K562 (cell line): Measurements from ENCODE around the gene ADSS1. TPM values are rescaled to one million over a fixed set of nuclear protein-coding genes. Genes with fewer than 3 reads are reported as not detected.

Source experiments
- ATAC-seq: fragments of 200-7000 bp; cut with Tn5 transposase; 3 replicates; pipeline ENCODE4 v1.9.1; 2020; ENCODE audit warnings: moderate library complexity
- BruUV-seq: library from RNA; stranded (reverse); fragments of 400-500 nt; replicated peaks from 2 replicates; lab custom pipeline; 2021; lab: Mats Ljungman, UMichigan
- CTCF ChIA-PET: fragments of 300-600 bp; formaldehyde crosslinking; extraction: SDS; loops from one replicate; lab custom pipeline; 2021; ENCODE audit warnings: low intra/inter-chr PET ratio; lab: Yijun Ruan, JAX
- POLR2A ChIA-PET: fragments of 300-600, 350-650 bp; sonication (Branson Sonifier 250); formaldehyde crosslinking; extraction: SDS; loops from one replicate; lab custom pipeline; 2021; ENCODE audit warnings: antibody characterized with exemption, inconsistent platforms; lab: Yijun Ruan, JAX
- DNase-seq, 4 experiments: peaks; one replicate each; pipeline versions ENCODE4 v3.0.0 to v3.0.0-alpha.2; 2011 to 2018; ENCODE audit warnings: low spot score in 3 of 4, mixed read lengths in 3 of 4; ENCODE audit errors: extremely low read depth in 1 of 4
- FAIRE-seq: peaks from 2 replicates; lab custom pipeline; 2011; peaks lifted over from hg19 to GRCh38; lab: Jason Lieb, UNC
- H2AFZ ChIP-seq: 2 replicates; pipeline ENCODE4 v1.6.0; 2011; ENCODE audit warnings: low read depth, low read length, control low read depth, inconsistent platforms
- H3K27ac ChIP-seq: fragments of 200-600 bp; 3 replicates; pipeline ENCODE4 v1.8.0; 2011; ENCODE audit warnings: low read depth, mild to moderate bottlenecking, control low read depth, inconsistent platforms, low read length, moderate library complexity, mixed read lengths; ENCODE audit errors: extremely low read depth
- H3K27me3 ChIP-seq, 2 experiments: fragments of 300-600 bp in 1 of 2; 2 replicates in 1 of 2; 3 replicates in 1 of 2; pipeline versions ENCODE4 v1.6.0 to v1.8.0; 2011; ENCODE audit warnings: inconsistent platforms in 2 of 2, low read length in 2 of 2, mild to moderate bottlenecking in 1 of 2, mixed read lengths in 1 of 2, moderate library complexity in 1 of 2; ENCODE audit not compliant: control insufficient read depth in 2 of 2, insufficient read depth in 2 of 2
- H3K36me3 ChIP-seq: fragments of 300-600 bp; 3 replicates; pipeline ENCODE4 v1.8.0; 2011; ENCODE audit warnings: mild to moderate bottlenecking, low read length, inconsistent platforms; ENCODE audit not compliant: control insufficient read depth, insufficient read depth
- H3K4me1 ChIP-seq, 2 experiments: fragments of 200-600 bp in 1 of 2; replicated peaks in 1 of 2; 2 replicates in 1 of 2; 3 replicates in 1 of 2; pipeline versions ENCODE4 v1.5.1 to v1.8.0; 2011; ENCODE audit warnings: inconsistent platforms in 2 of 2, low read length in 2 of 2, mild to moderate bottlenecking in 1 of 2, mixed read lengths in 1 of 2, moderate library complexity in 1 of 2; ENCODE audit not compliant: control insufficient read depth in 2 of 2, insufficient read depth in 2 of 2
- H3K4me2 ChIP-seq: 2 replicates; pipeline ENCODE4 v1.6.1; 2011; ENCODE audit warnings: low read length, control low read depth, inconsistent platforms, mixed read lengths; ENCODE audit not compliant: insufficient read depth
- H3K4me3 ChIP-seq: fragments of 200-600 bp; sonication (generic), shearing (Covaris generic); 2 replicates; pipeline ENCODE4 v1.5.1; 2016; ENCODE audit warnings: control low read depth, inconsistent platforms
- H3K79me2 ChIP-seq: fragments of 200-600 bp; 3 replicates; pipeline ENCODE4 v1.8.0; 2011; ENCODE audit warnings: low read length, inconsistent platforms; ENCODE audit not compliant: control insufficient read depth, insufficient read depth
- H3K9ac ChIP-seq, 2 experiments: 2 replicates each; pipeline versions ENCODE4 v1.6.0 to v1.6.1; 2011; ENCODE audit warnings: low read depth in 2 of 2, low read length in 2 of 2, control low read depth in 1 of 2, inconsistent platforms in 1 of 2, mild to moderate bottlenecking in 1 of 2, mixed read lengths in 1 of 2; ENCODE audit not compliant: insufficient read depth in 1 of 2
- H3K9me1 ChIP-seq: one replicate; pipeline ENCODE4 v1.6.0; 2011; ENCODE audit warnings: inconsistent platforms, mild to moderate bottlenecking, low read length, moderate library complexity; ENCODE audit not compliant: control insufficient read depth, insufficient read depth
- H3K9me3 ChIP-seq: replicated peaks from 2 replicates; pipeline ENCODE4 v1.5.1; 2011; ENCODE audit warnings: low read depth, low read length, inconsistent platforms; ENCODE audit not compliant: control insufficient read depth, insufficient read depth
- H4K20me1 ChIP-seq: replicated peaks from 2 replicates; pipeline ENCODE4 v1.6.1; 2011; ENCODE audit warnings: low read length, inconsistent platforms, mixed read lengths; ENCODE audit not compliant: control insufficient read depth, insufficient read depth
- BMI1 ChIP-seq: fragments of 150-350 bp; IDR thresholded peaks from 2 replicates; pipeline ENCODE4 v1.6.1; 2014; ENCODE audit warnings: low read length
- CREB1 ChIP-seq, 2 experiments: sonication (generic) in 1 of 2; formaldehyde crosslinking in 1 of 2; IDR thresholded peaks; 2 replicates each; pipeline versions ENCODE4 v1.6.1 to v1.8.0; 2012 to 2022; ENCODE audit warnings: inconsistent platforms in 1 of 2, mild to moderate bottlenecking in 1 of 2, missing genetic modification reagents in 1 of 2, moderate library complexity in 1 of 2
- CREBBP ChIP-seq: IDR thresholded peaks from one replicate; pipeline ENCODE4 v1.6.1; 2012; ENCODE audit warnings: low read depth, mild to moderate bottlenecking, control low read depth, inconsistent platforms, low read length
- HDAC8 ChIP-seq: fragments of 450-650 bp; IDR thresholded peaks from 2 replicates; pipeline ENCODE4 v1.6.1; 2016; ENCODE audit warnings: mild to moderate bottlenecking, missing genetic modification characterization, moderate library complexity, missing compliant biosample characterization
- HNRNPUL1 ChIP-seq: fragments of 200-400 bp; formaldehyde crosslinking; IDR thresholded peaks from 2 replicates; pipeline ENCODE4 v1.6.1; 2017; ENCODE audit warnings: low read length
- LEF1 ChIP-seq: fragments of 450-650 bp; IDR thresholded peaks from 2 replicates; pipeline ENCODE4 v1.6.1; 2016; ENCODE audit warnings: mild to moderate bottlenecking
- OTX1 ChIP-seq: fragments of 450-650 bp; formaldehyde crosslinking; IDR thresholded peaks from 2 replicates; pipeline ENCODE4 v1.4.0; 2022; ENCODE audit warnings: mild to moderate bottlenecking
- PBX2 ChIP-seq, 2 experiments: IDR thresholded peaks in 1 of 2; conservative IDR thresholded peaks in 1 of 2; 2 replicates each; pipeline ENCODE4 v1.6.1; 2016; ENCODE audit warnings: low read depth in 2 of 2, mild to moderate bottlenecking in 1 of 2, missing compliant biosample characterization in 1 of 2, missing genetic modification characterization in 1 of 2, moderate library complexity in 1 of 2
- POLR2AphosphoS2 ChIP-seq: IDR thresholded peaks from 2 replicates; pipeline ENCODE4 v1.6.1; 2012; ENCODE audit warnings: low read length, improper control_type of control experiment
- ZBTB2 ChIP-seq: fragments of 450-650 bp; IDR thresholded peaks from 2 replicates; pipeline ENCODE4 v1.6.1; 2016; ENCODE audit warnings: antibody characterized with exemption
- ZNF175 ChIP-seq: fragments of 200-800 bp; sonication (Bioruptor generic); IDR thresholded peaks from 2 replicates; pipeline ENCODE4 v1.6.1; 2016; ENCODE audit warnings: low read depth, mild to moderate bottlenecking, missing genetic modification characterization, missing compliant biosample characterization
- ZNF316 ChIP-seq: fragments of 450-650 bp; IDR thresholded peaks from 2 replicates; pipeline ENCODE4 v1.6.1; 2016
- ZNF717 ChIP-seq: fragments of 250-450 bp; sonication (Bioruptor Pico); IDR thresholded peaks from 2 replicates; pipeline ENCODE4 v1.5.0; 2021
- ZNF785 ChIP-seq: fragments of 250-450 bp; sonication (Bioruptor Pico); IDR thresholded peaks from 2 replicates; pipeline ENCODE4 v1.4.0; 2020; ENCODE audit warnings: mild to moderate bottlenecking
- WGBS: fragments of 100-300 bp; shearing (Covaris generic); methylation state at CpG from one replicate; pipeline ENCODE4 v1.1.6; 2016; ENCODE audit warnings: low coverage, mixed read lengths; ENCODE audit not compliant: insufficient coverage; ENCODE audit errors: missing lambda C conversion rate; 5-methylcytosine and 5-hydroxymethylcytosine counted together
- in situ Hi-C: fragments of 300-500 bp; cut with MboI; formaldehyde crosslinking; loops from 4 replicates; pipeline ENCODE4 v1.15.0; 2018; ENCODE audit warnings: inconsistent platforms, mixed read lengths
- intact Hi-C: fragments of 100-400 bp; cut with micrococcal nuclease; formaldehyde crosslinking; loops from 2 replicates; pipeline ENCODE4 v1.14.2; 2022
- polyA plus RNA-seq, 8 experiments: library from polyadenylated mRNA; depleted of rRNA in 4 of 8; stranded (reverse) in 5 of 8; unstranded in 3 of 8; fragments of >200 nt; fragmentation: Nextera tagmentation in 2 of 8; fragmentation: Illumina TruSeq in 1 of 8; extraction: Ambion mirVana in 2 of 8; extraction: Trizol in 1 of 8; gene quantifications; 2 replicates each; pipeline versions ENCODE4 v1.2.1 to v1.2.3, GENCODE V29; 2011 to 2014; ENCODE audit warnings: inconsistent platforms in 1 of 8, missing spikeins in 1 of 8
- total RNA-seq, 7 experiments: library from RNA; depleted of rRNA in 6 of 7; stranded (reverse); fragments of >200 nt in 6 of 7; fragmentation: Illumina TruSeq in 2 of 7; extraction: Trizol in 2 of 7; gene quantifications; 2 replicates each; pipeline versions ENCODE4 v1.2.1 to v1.2.3, GENCODE V29; 2011 to 2021; ENCODE audit warnings: low replicate concordance in 1 of 7
- TF ChIP-seq, protein P1 (sequence below): fragments of 450-650 bp; IDR thresholded peaks from 2 replicates; pipeline ENCODE4 v1.6.1; 2016; ENCODE audit warnings: mild to moderate bottlenecking

Gene ADSS1
- total and polyA plus RNA-seq, 9 of the 15 experiments (the other 6 are each of a cell fraction or from before 2014, with no cell fraction given): 0.53 to 5.9 (median 3.9) TPM

DNA sequence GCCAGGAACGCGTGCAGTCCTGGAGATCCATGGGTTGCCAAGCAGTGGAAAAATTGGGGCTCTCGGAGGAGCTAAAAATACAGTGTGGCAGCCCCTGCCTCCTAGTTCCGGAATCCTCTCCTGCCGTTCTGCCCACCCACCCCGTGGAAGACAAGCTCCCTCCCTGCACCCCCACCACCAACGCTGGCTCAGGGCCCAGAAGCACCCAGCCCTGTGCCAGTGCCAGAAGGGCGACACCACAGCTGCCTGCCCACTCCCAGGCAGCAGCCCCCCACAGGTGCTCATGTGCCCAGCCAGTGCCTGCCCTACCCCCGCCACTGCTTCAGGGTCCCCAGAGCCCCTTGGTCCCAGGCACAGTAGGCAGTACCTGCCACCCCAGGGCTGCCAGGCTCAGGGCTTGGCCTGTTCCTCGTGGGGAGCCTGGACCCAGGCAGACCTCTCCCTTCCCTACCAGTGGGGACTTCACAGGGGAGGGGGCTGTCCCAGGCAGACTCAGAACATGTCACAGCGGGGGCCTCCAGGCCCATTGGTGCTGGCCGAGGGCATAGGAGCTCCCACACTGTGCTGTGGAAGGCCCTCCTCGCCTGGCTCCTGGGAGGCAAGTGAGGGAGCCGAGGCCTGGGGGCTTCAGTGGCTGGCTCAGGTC lies 27.2 kb upstream of the ADSS1 start:
- CTCF ChIA-PET: no interaction called here
- WGBS: 97% methylated on average over 7 of the region's 14 CpGs
- Histone ChIP-seq H3K27me3 (no peaks in the 10 kb centered on the region), H3K4me2 (no peak overlapping the region), H3K4me1 (peaks cover 15 to 98% of the 10 kb centered on the region in 2 experiments; a peak in 4 of 5 replicates), H3K36me3 (peaks cover 35% of the 10 kb centered on the region), H3K79me2 (peaks cover 10% of the 10 kb centered on the region), H3K9me3 (no peaks in the 10 kb centered on the region), H4K20me1 (no peaks in the 10 kb centered on the region), H3K9me1 (peaks cover 3% of the 10 kb centered on the region), H3K9ac (peak overlapping the region in 1 of 2 experiments; percentile 45; a peak in 1 of 4 replicates), H3K27ac (no peak overlapping the region), H2AFZ (no peak overlapping the region), H3K4me3 (no peak overlapping the region)
- intact Hi-C loops: no loop called here
- no TSS peak for BruUV-seq
- DNase-seq: no peak
- POLR2A ChIA-PET: no interaction called here
- in situ Hi-C loops: no loop called here
- no peak for FAIRE-seq
- ATAC-seq: no peak
- TF ChIP-seq CREB1 (IDR thresholded peaks at IDR 0.05) (no peak), CREB1 (CRISPR knock-in tag; IDR thresholded peaks at IDR 0.05) (no peak), BMI1 (no peak), PBX2 (CRISPR knock-in tag; IDR thresholded peaks at IDR 0.05; ENCODE audit: low read depth) (no peak), PBX2 (tag; conservative IDR thresholded peaks at IDR 0.05; ENCODE audit: low read depth) (no peak), ZNF717 (CRISPR knock-in tag) (no peak), OTX1 (CRISPR knock-in tag) (no peak), POLR2AphosphoS2 (no peak), ZBTB2 (no peak), ZNF785 (no peak), HDAC8 (tag) (no peak), ZNF175 (CRISPR knock-in tag) (no peak), HNRNPUL1 (no peak), ZNF316 (no peak), CREBBP (no peak), LEF1 (no peak)
- TF ChIP-seq, protein P1, sequence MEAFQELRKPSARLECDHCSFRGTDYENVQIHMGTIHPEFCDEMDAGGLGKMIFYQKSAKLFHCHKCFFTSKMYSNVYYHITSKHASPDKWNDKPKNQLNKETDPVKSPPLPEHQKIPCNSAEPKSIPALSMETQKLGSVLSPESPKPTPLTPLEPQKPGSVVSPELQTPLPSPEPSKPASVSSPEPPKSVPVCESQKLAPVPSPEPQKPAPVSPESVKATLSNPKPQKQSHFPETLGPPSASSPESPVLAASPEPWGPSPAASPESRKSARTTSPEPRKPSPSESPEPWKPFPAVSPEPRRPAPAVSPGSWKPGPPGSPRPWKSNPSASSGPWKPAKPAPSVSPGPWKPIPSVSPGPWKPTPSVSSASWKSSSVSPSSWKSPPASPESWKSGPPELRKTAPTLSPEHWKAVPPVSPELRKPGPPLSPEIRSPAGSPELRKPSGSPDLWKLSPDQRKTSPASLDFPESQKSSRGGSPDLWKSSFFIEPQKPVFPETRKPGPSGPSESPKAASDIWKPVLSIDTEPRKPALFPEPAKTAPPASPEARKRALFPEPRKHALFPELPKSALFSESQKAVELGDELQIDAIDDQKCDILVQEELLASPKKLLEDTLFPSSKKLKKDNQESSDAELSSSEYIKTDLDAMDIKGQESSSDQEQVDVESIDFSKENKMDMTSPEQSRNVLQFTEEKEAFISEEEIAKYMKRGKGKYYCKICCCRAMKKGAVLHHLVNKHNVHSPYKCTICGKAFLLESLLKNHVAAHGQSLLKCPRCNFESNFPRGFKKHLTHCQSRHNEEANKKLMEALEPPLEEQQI: no peak
